Neural progenitor cell (in vitro differentiated cells): Measurements from ENCODE around the gene OLAH. TPM values are rescaled to one million over a fixed set of nuclear protein-coding genes. Genes with fewer than 3 reads are reported as not detected.
"Not testable (repeated sequence)": the region's sequence is repeated elsewhere in the genome, so short reads cannot be mapped to it uniquely, and the experiment has no call there.

ENCODE experiments used
- DNase-seq: peaks from one replicate; pipeline ENCODE4 v3.0.0-alpha.2; 2016; ENCODE audit warnings: low spot score
- H2AFZ ChIP-seq: fragments of 200-600 bp; sonication (generic); replicated peaks from 2 replicates; pipeline ENCODE4 v1.6.1; 2016; ENCODE audit warnings: antibody characterized with exemption
- H3F3A ChIP-seq: fragments of 200-600 bp; sonication (generic); 2 replicates; pipeline ENCODE4 v1.6.1; 2016; ENCODE audit warnings: antibody characterized with exemption, low read depth
- H3K27ac ChIP-seq: fragments of 200-600 bp; sonication (generic); 2 replicates; pipeline ENCODE4 v1.5.1; 2016; ENCODE audit warnings: mild to moderate bottlenecking
- H3K27me3 ChIP-seq: fragments of 200-600 bp; sonication (generic); 2 replicates; pipeline ENCODE4 v1.6.1; 2016; ENCODE audit warnings: mild to moderate bottlenecking, moderate library complexity
- H3K36me3 ChIP-seq: fragments of 200-600 bp; sonication (generic); 2 replicates; pipeline ENCODE4 v1.5.1; 2016
- H3K4me1 ChIP-seq: fragments of 200-600 bp; sonication (generic); 2 replicates; pipeline ENCODE4 v1.6.1; 2016; ENCODE audit warnings: mixed run types
- H3K4me2 ChIP-seq: fragments of 200-600 bp; sonication (generic); 2 replicates; pipeline ENCODE4 v1.6.1; 2016
- H3K4me3 ChIP-seq: fragments of 200-600 bp; sonication (generic); 2 replicates; pipeline ENCODE4 v1.5.1; 2016
- H3K79me2 ChIP-seq: fragments of 200-600 bp; sonication (generic); 2 replicates; pipeline ENCODE4 v1.6.1; 2016; ENCODE audit warnings: low read depth
- H3K9ac ChIP-seq: fragments of 200-600 bp; sonication (generic); 2 replicates; pipeline ENCODE4 v1.6.1; 2016
- H3K9me3 ChIP-seq: fragments of 200-600 bp; sonication (generic); 2 replicates; pipeline ENCODE4 v1.5.1; 2016; ENCODE audit warnings: low read depth
- H4K20me1 ChIP-seq: fragments of 200-600 bp; sonication (generic); 2 replicates; pipeline ENCODE4 v1.6.1; 2016; ENCODE audit warnings: low read depth
- H3K27ac Mint-ChIP-seq: 3 replicates; pipeline ENCODE4 v1.8.0; 2021; ENCODE audit warnings: mixed read lengths
- H3K27me3 Mint-ChIP-seq: 2 replicates; pipeline ENCODE4 v1.8.0; 2022; ENCODE audit warnings: low read depth, mild to moderate bottlenecking, inconsistent platforms, moderate library complexity, mixed read lengths; ENCODE audit not compliant: insufficient read depth
- H3K36me3 Mint-ChIP-seq: 3 replicates; pipeline ENCODE4 v1.8.0; 2021; ENCODE audit warnings: mixed read lengths
- H3K4me1 Mint-ChIP-seq: 3 replicates; pipeline ENCODE4 v1.8.0; 2021; ENCODE audit warnings: mixed read lengths
- H3K4me3 Mint-ChIP-seq: 3 replicates; pipeline ENCODE4 v1.8.0; 2021; ENCODE audit warnings: mild to moderate bottlenecking, moderate library complexity, mixed read lengths
- H3K9me3 Mint-ChIP-seq: 3 replicates; pipeline ENCODE4 v1.8.0; 2020; ENCODE audit warnings: mixed read lengths
- CTCF ChIP-seq: fragments of 200-600 bp; sonication (generic); IDR thresholded peaks from 2 replicates; pipeline ENCODE4 v1.5.1; 2017; ENCODE audit warnings: antibody characterized with exemption, mild to moderate bottlenecking
- EZH2 ChIP-seq: fragments of 200-600 bp; sonication (generic); IDR thresholded peaks from 2 replicates; pipeline ENCODE4 v1.6.1; 2017; ENCODE audit warnings: antibody characterized with exemption, mild to moderate bottlenecking, moderate library complexity
- EZH2phosphoT487 ChIP-seq: fragments of 200-600 bp; sonication (generic); IDR thresholded peaks from 2 replicates; pipeline ENCODE4 v1.6.1; 2017; ENCODE audit warnings: antibody characterized with exemption
- total RNA-seq: library from RNA; depleted of rRNA; stranded (reverse); fragments of >200 nt; gene quantifications from 2 replicates; pipeline ENCODE4 v1.2.3, GENCODE V29; 2015; ENCODE audit warnings: low replicate concordance

OLAH gene
- total RNA-seq, 1 donor from 2014 or later, result not detected

- not testable (repeated sequence) for H3K4me3 Mint-ChIP-seq, DNase-seq, H3K4me2 ChIP-seq, H3K4me1 Mint-ChIP-seq, H4K20me1 ChIP-seq, H3K27ac ChIP-seq, H3K36me3 ChIP-seq, H3K9me3 ChIP-seq, H3K36me3 Mint-ChIP-seq, H3K79me2 ChIP-seq, H3K9ac ChIP-seq, H3K27me3 Mint-ChIP-seq, H3F3A ChIP-seq, H3K4me3 ChIP-seq, H3K9me3 Mint-ChIP-seq, H3K4me1 ChIP-seq, H3K27me3 ChIP-seq
- H2AFZ ChIP-seq, result peak overlapping the region; percentile 10
- peak overlapping the region; percentile 36 for H3K27ac Mint-ChIP-seq
Observed at GRCh38 chr10:15024017-15025004, 19.4 kb upstream of the OLAH start.

GRCh38 chr10:15025040-15025439 is 18.7 kb upstream of the OLAH start:
- H3K4me2 ChIP-seq, H3K9ac ChIP-seq, H3K4me1 Mint-ChIP-seq, H4K20me1 ChIP-seq, H3K79me2 ChIP-seq, H3K27me3 Mint-ChIP-seq, DNase-seq, H3K27me3 ChIP-seq, H3K27ac ChIP-seq, H3K4me3 ChIP-seq, H3K27ac Mint-ChIP-seq, H3K36me3 ChIP-seq, H3K9me3 Mint-ChIP-seq, H3K9me3 ChIP-seq, H2AFZ ChIP-seq, H3K4me1 ChIP-seq, H3F3A ChIP-seq, H3K4me3 Mint-ChIP-seq, H3K36me3 Mint-ChIP-seq: not testable (repeated sequence)

GRCh38 chr10:15027741-15028140 is 16.0 kb upstream of the OLAH start:
- H3K27me3 Mint-ChIP-seq, result no peaks in the 10 kb centered on the region
- peak overlapping the region; percentile 57 for H2AFZ ChIP-seq
- no peaks in the 10 kb centered on the region for H4K20me1 ChIP-seq
- no peak overlapping the region for H3K4me3 Mint-ChIP-seq
- H3K36me3 Mint-ChIP-seq, result no peaks in the 10 kb centered on the region
- H3K4me3 ChIP-seq, result no peak overlapping the region
- no peaks in the 10 kb centered on the region for H3K36me3 ChIP-seq
- no peaks in the 10 kb centered on the region for H3F3A ChIP-seq
- no peaks in the 10 kb centered on the region for H3K4me1 ChIP-seq
- no peak overlapping the region for H3K9ac ChIP-seq
- H3K9me3 Mint-ChIP-seq, result no peaks in the 10 kb centered on the region
- H3K27me3 ChIP-seq, result no peaks in the 10 kb centered on the region
- H3K4me2 ChIP-seq, result no peak overlapping the region
- H3K27ac ChIP-seq, result no peak overlapping the region
- H3K9me3 ChIP-seq, result no peaks in the 10 kb centered on the region
- H3K27ac Mint-ChIP-seq, result no peak overlapping the region
- TF ChIP-seq CTCF, result no peak
- DNase-seq, result no peak
- H3K4me1 Mint-ChIP-seq, result no peaks in the 10 kb centered on the region
- no peaks in the 10 kb centered on the region for H3K79me2 ChIP-seq

- peaks cover 16% of the 10 kb centered on the region for H3K4me1 Mint-ChIP-seq
- Histone ChIP-seq H3K27me3 (no peaks in the 10 kb centered on the region), H4K20me1 (no peaks in the 10 kb centered on the region), H3K4me1 (peaks cover 10% of the 10 kb centered on the region), H3K4me3 (no peak overlapping the region), H3F3A (no peaks in the 10 kb centered on the region), H3K36me3 (no peaks in the 10 kb centered on the region), H3K4me2 (no peak overlapping the region), H3K79me2 (no peaks in the 10 kb centered on the region), H3K9ac (no peak overlapping the region), H2AFZ (peak overlapping the region; percentile 69), H3K9me3 (no peaks in the 10 kb centered on the region), H3K27ac (no peak overlapping the region)
- no peak overlapping the region for H3K27ac Mint-ChIP-seq
- H3K9me3 Mint-ChIP-seq, result no peaks in the 10 kb centered on the region
- no peak for DNase-seq
- no peaks in the 10 kb centered on the region for H3K36me3 Mint-ChIP-seq
- TF ChIP-seq CTCF (no peak), EZH2 (no peak), EZH2phosphoT487 (no peak)
- peaks cover 5% of the 10 kb centered on the region for H3K27me3 Mint-ChIP-seq
- no peak overlapping the region for H3K4me3 Mint-ChIP-seq
Observed at GRCh38 chr10:15035385-15036301, 8.1 kb upstream of the OLAH start.
